Measurements from ENCODE around the gene EYS. TPM values are rescaled to one million over a fixed set of nuclear protein-coding genes. Genes with fewer than 3 reads are reported as not detected.

The EYS gene
- total RNA-seq, 1 donor from 2014 or later = 2.1 TPM

DNA sequence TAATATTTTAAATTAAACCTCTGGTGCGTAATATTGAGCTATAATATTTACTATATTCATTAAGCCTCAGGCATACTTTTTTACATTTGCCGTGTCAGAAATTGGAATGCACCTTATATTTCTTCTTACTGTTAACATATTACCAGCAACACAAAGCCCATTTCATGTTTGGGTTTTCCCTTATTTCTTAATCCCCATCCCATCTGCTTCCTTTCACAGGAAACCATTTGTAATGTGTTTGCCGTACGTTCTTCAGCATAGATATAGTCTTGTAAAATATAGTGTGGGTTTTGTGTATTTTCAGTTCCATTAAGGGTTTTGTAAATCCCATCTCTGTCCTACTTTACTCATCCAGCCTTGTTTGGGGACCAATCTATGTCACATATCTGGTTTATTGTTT lies 6.5 kb downstream of the EYS start:
- no peak overlapping the region for H3K27ac ChIP-seq (ENCODE audit: low read depth, low read length)
- no peaks in the 10 kb centered on the region for H3K4me1 ChIP-seq (ENCODE audit: control insufficient read depth in 3 of 3, insufficient read depth in 3 of 3, low read length in 3 of 3)
- no peaks in the 10 kb centered on the region for H3K27me3 ChIP-seq (ENCODE audit: control insufficient read depth in 3 of 3, insufficient read depth in 3 of 3, low read length in 3 of 3)
- no peaks in the 10 kb centered on the region for H3K9me3 ChIP-seq (ENCODE audit: control insufficient read depth in 3 of 3, low read length in 3 of 3)
- no peak overlapping the region for H3K9ac ChIP-seq (ENCODE audit: low read depth in 1 of 3, low read length in 3 of 3)
- H3K4me3 ChIP-seq (ENCODE audit: low read length in 3 of 3) = no peak overlapping the region
- H3K36me3 ChIP-seq (ENCODE audit: control insufficient read depth in 3 of 3, insufficient read depth in 3 of 3, low read length in 3 of 3) = no peaks in the 10 kb centered on the region

DNA sequence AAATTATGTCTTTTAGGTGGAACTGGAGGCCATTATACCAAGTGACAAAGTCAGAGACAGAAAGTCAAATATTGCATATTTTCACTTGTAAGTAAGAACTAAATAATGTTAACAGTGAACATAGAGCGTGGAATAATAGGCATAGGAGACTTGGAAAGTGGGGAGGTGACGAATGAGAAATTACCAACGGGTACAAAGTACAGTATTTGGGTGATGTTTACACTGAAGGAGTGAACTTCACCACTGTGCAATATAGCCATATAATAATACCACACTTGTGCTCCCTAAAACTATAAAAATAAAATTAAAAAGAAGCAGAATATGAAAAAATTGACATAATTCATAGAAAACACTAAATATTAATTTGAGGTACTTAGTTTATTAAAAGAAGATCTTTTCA lies 14.9 kb downstream of the EYS start:
- Histone ChIP-seq H3K36me3 (ENCODE audit: control insufficient read depth in 3 of 3, insufficient read depth in 3 of 3, low read length in 3 of 3) (no peaks in the 10 kb centered on the region), H3K27ac (ENCODE audit: low read depth, low read length) (no peak overlapping the region), H3K9me3 (ENCODE audit: control insufficient read depth in 3 of 3, low read length in 3 of 3) (no peaks in the 10 kb centered on the region), H3K27me3 (ENCODE audit: control insufficient read depth in 3 of 3, insufficient read depth in 3 of 3, low read length in 3 of 3) (no peaks in the 10 kb centered on the region), H3K4me3 (ENCODE audit: low read length in 3 of 3) (no peak overlapping the region), H3K4me1 (ENCODE audit: control insufficient read depth in 3 of 3, insufficient read depth in 3 of 3, low read length in 3 of 3) (no peaks in the 10 kb centered on the region), H3K9ac (ENCODE audit: low read depth in 1 of 3, low read length in 3 of 3) (no peak overlapping the region)

DNA sequence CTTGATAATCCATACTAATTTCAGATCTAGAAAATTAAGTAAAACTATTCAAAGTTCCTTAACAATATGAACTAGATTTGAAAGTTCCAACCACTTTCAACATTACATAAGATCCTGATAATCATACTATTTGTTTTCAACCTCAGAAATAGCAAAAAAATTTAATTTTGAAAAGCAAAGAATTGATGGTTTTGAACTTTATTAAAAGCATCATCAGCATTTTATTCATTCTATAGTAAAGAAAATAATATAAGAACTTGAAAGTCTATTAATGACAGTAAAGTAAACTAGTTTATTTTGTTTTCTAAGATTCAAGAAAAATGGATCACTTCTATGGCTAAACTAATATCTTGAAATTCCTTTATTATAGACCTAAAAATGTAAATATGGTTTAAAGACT lies 26.8 kb downstream of the EYS start:
- H3K27me3 ChIP-seq (ENCODE audit: control insufficient read depth in 3 of 3, insufficient read depth in 3 of 3, low read length in 3 of 3) = no peaks in the 10 kb centered on the region
- no peak overlapping the region for H3K27ac ChIP-seq (ENCODE audit: low read depth, low read length)
- H3K36me3 ChIP-seq (ENCODE audit: control insufficient read depth in 3 of 3, insufficient read depth in 3 of 3, low read length in 3 of 3) = no peaks in the 10 kb centered on the region
- no peak overlapping the region for H3K9ac ChIP-seq (ENCODE audit: low read depth in 1 of 3, low read length in 3 of 3)
- peaks cover 0 to 2% (median 0%) of the 10 kb centered on the region in 3 donors for H3K9me3 ChIP-seq (ENCODE audit: control insufficient read depth in 3 of 3, low read length in 3 of 3)
- no peaks in the 10 kb centered on the region for H3K4me1 ChIP-seq (ENCODE audit: control insufficient read depth in 3 of 3, insufficient read depth in 3 of 3, low read length in 3 of 3)
- H3K4me3 ChIP-seq (ENCODE audit: low read length in 3 of 3) = no peak overlapping the region

DNA sequence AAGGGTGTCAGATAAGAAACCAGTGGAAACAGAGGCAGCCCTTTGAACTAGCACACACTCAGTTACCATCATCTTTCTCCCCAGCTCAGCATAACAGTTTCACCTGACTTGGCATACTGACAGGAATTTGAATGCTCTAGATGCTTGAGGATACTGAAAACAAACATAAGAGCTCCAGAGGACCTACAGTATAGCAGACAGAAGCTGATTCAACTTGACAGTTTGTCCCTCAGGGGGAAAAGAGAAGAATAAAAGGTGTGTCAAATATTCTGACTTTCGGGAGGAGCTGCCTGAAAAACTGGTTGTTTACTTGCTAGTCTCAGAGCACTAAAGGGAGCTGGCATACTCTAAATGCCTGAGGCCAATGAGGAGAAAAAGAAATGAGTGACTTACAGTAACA lies 35.1 kb downstream of the EYS start:
- Histone ChIP-seq H3K4me1 (ENCODE audit: control insufficient read depth in 3 of 3, insufficient read depth in 3 of 3, low read length in 3 of 3) (no peaks in the 10 kb centered on the region), H3K27me3 (ENCODE audit: control insufficient read depth in 3 of 3, insufficient read depth in 3 of 3, low read length in 3 of 3) (no peaks in the 10 kb centered on the region), H3K9ac (ENCODE audit: low read depth in 1 of 3, low read length in 3 of 3) (no peak overlapping the region), H3K9me3 (ENCODE audit: control insufficient read depth in 3 of 3, low read length in 3 of 3) (peaks cover 0 to 4% (median 2%) of the 10 kb centered on the region in 3 donors), H3K27ac (ENCODE audit: low read depth, low read length) (no peak overlapping the region), H3K4me3 (ENCODE audit: low read length in 3 of 3) (no peak overlapping the region), H3K36me3 (ENCODE audit: control insufficient read depth in 3 of 3, insufficient read depth in 3 of 3, low read length in 3 of 3) (no peaks in the 10 kb centered on the region)

DNA sequence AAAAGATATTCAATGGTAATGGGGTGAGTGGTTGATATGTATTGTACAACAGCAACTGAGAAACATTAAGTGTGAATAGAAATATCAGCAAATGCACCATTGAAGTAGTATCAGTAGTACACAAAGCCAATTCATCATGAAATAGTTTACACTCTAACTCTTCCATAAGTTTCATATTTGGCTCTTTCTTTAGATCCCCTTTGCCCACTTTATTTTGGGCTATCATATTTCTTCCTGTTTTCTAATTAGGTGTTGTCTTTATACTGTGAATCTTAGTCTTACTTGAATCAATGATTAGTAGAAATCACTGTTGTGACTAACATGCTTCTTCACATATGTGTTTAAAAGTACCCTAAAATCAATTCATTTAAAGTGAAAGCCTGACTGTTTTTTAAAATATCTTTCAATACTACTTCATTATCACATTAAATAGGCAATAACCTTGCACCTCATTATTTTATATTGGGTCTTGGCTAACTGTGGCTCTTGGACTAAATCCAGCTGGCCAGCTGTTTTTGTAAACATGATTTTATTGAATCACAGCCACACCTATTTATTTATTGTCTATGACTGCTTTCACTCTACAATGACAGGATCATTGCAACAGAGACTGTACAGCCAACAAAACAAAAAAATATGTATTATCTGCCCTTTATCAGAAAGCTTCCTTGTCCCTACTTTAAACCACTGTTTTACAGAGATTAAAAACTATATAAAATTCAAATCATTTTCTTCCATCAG lies 38.9 kb downstream of the EYS start:
- H3K27ac ChIP-seq (ENCODE audit: low read depth, low read length) = no peak overlapping the region
- H3K36me3 ChIP-seq (ENCODE audit: control insufficient read depth in 3 of 3, insufficient read depth in 3 of 3, low read length in 3 of 3) = no peaks in the 10 kb centered on the region
- H3K9ac ChIP-seq (ENCODE audit: low read depth in 1 of 3, low read length in 3 of 3) = no peak overlapping the region
- peaks cover 0 to 2% (median 0%) of the 10 kb centered on the region in 3 donors for H3K9me3 ChIP-seq (ENCODE audit: control insufficient read depth in 3 of 3, low read length in 3 of 3)
- no peak overlapping the region for H3K4me3 ChIP-seq (ENCODE audit: low read length in 3 of 3)
- no peaks in the 10 kb centered on the region for H3K27me3 ChIP-seq (ENCODE audit: control insufficient read depth in 3 of 3, insufficient read depth in 3 of 3, low read length in 3 of 3)
- no peaks in the 10 kb centered on the region for H3K4me1 ChIP-seq (ENCODE audit: control insufficient read depth in 3 of 3, insufficient read depth in 3 of 3, low read length in 3 of 3)

DNA sequence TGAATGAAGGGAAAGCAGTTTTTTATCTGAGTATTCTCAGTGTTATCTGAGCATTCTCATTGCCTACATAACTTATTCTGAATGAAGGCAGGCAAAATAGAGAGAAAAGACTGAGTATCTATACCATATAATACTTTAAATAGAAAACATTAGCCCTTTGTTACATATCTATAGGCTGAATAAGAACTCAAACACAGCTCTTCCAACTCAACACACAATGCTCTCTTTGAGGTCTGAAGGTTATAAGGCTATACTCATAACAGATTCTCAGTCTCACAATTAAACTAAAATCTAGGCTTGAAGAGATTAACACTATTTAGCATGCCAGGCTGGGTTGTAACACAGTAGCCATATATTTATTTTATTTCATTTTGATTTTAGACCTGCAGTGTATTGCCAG lies 56.9 kb downstream of the EYS start:
- H3K4me3 ChIP-seq (ENCODE audit: low read length in 3 of 3) = no peak overlapping the region
- H3K4me1 ChIP-seq (ENCODE audit: control insufficient read depth in 3 of 3, insufficient read depth in 3 of 3, low read length in 3 of 3) = no peaks in the 10 kb centered on the region
- H3K27ac ChIP-seq (ENCODE audit: low read depth, low read length) = no peak overlapping the region

DNA sequence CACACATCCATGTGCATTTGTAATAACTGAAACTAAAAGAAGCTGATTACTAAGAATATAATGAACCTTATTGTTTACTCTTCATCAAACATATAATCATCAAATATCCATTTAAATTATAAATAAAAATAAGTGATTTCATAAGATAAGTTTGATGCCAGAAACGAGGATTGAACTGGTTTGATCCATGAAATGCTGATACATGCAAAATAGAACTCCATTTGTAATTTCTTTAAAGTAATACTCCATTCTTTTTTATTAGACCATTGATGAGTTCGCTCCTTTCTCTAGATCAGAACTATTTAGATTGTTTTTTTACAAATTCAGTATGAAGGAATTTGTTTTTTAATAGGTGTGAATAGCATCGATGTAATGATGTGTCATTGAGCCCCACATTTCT lies 57.6 kb downstream of the EYS start:
- H3K27me3 ChIP-seq (ENCODE audit: control insufficient read depth in 3 of 3, insufficient read depth in 3 of 3, low read length in 3 of 3) = no peaks in the 10 kb centered on the region
- H3K4me3 ChIP-seq (ENCODE audit: low read length in 3 of 3) = no peak overlapping the region
- no peaks in the 10 kb centered on the region for H3K9me3 ChIP-seq (ENCODE audit: control insufficient read depth in 3 of 3, low read length in 3 of 3)
- H3K9ac ChIP-seq (ENCODE audit: low read depth in 1 of 3, low read length in 3 of 3) = no peak overlapping the region
- no peaks in the 10 kb centered on the region for H3K4me1 ChIP-seq (ENCODE audit: control insufficient read depth in 3 of 3, insufficient read depth in 3 of 3, low read length in 3 of 3)
- H3K36me3 ChIP-seq (ENCODE audit: control insufficient read depth in 3 of 3, insufficient read depth in 3 of 3, low read length in 3 of 3) = no peaks in the 10 kb centered on the region
- no peak overlapping the region for H3K27ac ChIP-seq (ENCODE audit: low read depth, low read length)

More for the DNA sequence above, 56.9 kb downstream of the EYS start:
- Histone ChIP-seq H3K9me3 (ENCODE audit: control insufficient read depth in 3 of 3, low read length in 3 of 3) (no peaks in the 10 kb centered on the region), H3K36me3 (ENCODE audit: control insufficient read depth in 3 of 3, insufficient read depth in 3 of 3, low read length in 3 of 3) (no peaks in the 10 kb centered on the region), H3K9ac (ENCODE audit: low read depth in 1 of 3, low read length in 3 of 3) (no peak overlapping the region), H3K27me3 (ENCODE audit: control insufficient read depth in 3 of 3, insufficient read depth in 3 of 3, low read length in 3 of 3) (no peaks in the 10 kb centered on the region)

DNA sequence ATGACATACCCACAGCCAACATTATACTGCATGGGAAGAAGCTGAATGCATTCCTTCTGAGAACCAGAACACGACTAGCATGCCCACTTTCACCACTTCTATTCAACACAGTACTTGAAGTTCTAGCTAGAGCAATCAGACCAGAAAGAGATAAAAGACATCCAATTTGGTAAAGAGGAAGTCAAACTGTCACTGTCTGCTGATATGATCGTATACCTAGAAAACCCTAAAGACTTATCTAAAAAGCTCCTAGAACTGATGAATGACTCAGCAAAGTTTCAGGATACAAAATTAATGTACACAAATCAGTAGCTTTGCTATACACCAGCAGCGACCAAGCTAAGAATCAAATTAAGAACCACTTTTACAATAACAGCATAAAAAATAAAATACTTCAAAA lies 60.5 kb downstream of the EYS start:
- no peak overlapping the region for H3K27ac ChIP-seq (ENCODE audit: low read depth, low read length)
- H3K4me3 ChIP-seq (ENCODE audit: low read length in 3 of 3) = no peak overlapping the region
- no peaks in the 10 kb centered on the region for H3K9me3 ChIP-seq (ENCODE audit: control insufficient read depth in 3 of 3, low read length in 3 of 3)
- H3K4me1 ChIP-seq (ENCODE audit: control insufficient read depth in 3 of 3, insufficient read depth in 3 of 3, low read length in 3 of 3) = no peaks in the 10 kb centered on the region
- H3K9ac ChIP-seq (ENCODE audit: low read depth in 1 of 3, low read length in 3 of 3) = no peak overlapping the region
- no peaks in the 10 kb centered on the region for H3K36me3 ChIP-seq (ENCODE audit: control insufficient read depth in 3 of 3, insufficient read depth in 3 of 3, low read length in 3 of 3)
- no peaks in the 10 kb centered on the region for H3K27me3 ChIP-seq (ENCODE audit: control insufficient read depth in 3 of 3, insufficient read depth in 3 of 3, low read length in 3 of 3)

DNA sequence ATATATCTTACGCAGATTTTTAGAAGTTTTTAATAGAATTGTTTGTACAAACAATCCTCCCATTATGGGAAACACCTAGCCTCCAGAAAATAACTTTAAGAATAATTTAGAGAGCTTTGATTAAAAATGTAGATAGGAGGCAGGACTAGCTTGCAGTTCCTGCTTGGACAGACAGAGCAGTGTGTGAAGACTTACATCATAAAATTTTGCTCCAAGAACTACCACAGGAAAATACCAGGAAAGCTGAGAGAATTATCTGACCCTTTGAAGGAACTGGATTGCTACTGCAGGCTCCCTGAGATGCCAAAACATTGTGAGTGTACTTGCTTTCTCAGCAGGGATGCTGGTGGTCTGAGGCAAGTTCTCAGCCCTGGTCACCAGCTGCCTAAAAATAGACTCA lies 64.2 kb downstream of the EYS start:
- no peak overlapping the region for H3K9ac ChIP-seq (ENCODE audit: low read depth in 1 of 3, low read length in 3 of 3)

DNA sequence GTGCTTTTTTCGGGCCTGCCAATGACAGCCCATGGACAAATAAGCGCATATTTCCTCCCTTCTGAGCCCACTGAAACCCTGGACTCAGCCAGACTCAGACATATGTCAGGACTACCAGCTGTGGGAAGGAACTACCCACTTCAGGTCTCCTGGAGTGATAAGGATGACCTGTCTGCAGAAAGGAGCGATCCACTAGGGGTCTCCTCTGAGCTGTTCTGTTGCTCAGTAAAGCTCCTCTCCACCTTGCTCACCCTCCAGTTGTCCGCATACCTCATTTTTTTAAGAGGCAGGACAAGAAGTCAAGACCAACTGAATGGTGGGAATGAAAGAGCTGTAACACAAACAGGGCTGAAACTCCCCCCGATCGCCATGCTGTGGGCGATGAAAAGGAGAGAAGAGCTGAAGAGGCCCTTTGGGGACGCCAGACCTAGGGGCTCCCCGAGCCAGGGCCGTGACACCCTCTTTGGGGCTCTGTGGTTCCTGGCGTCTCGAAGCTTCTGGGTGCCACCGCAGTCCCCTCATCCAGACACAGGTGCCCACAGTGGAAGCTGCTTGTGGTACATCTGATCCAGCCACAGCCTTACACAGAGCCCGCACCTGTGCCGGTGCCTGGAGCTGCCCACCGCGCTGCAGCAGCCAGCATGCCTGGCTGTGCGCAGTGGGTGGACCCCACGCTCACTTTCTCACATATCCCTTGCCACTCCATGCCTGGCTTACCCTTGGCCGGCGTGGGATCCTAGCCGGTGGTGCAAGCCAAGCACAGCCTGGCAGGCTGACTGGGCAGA lies 68.8 kb downstream of the EYS start:
- Histone ChIP-seq H3K4me1 (ENCODE audit: control insufficient read depth in 3 of 3, insufficient read depth in 3 of 3, low read length in 3 of 3) (no peaks in the 10 kb centered on the region), H3K27me3 (ENCODE audit: control insufficient read depth in 3 of 3, insufficient read depth in 3 of 3, low read length in 3 of 3) (no peaks in the 10 kb centered on the region), H3K9me3 (ENCODE audit: control insufficient read depth in 3 of 3, low read length in 3 of 3) (no peaks in the 10 kb centered on the region), H3K36me3 (ENCODE audit: control insufficient read depth in 3 of 3, insufficient read depth in 3 of 3, low read length in 3 of 3) (no peaks in the 10 kb centered on the region), H3K4me3 (ENCODE audit: low read length in 3 of 3) (no peak overlapping the region), H3K9ac (ENCODE audit: low read depth in 1 of 3, low read length in 3 of 3) (no peak overlapping the region), H3K27ac (ENCODE audit: low read depth, low read length) (no peak overlapping the region)

More for the DNA sequence above, 64.2 kb downstream of the EYS start:
- Histone ChIP-seq H3K9me3 (ENCODE audit: control insufficient read depth in 3 of 3, low read length in 3 of 3) (no peaks in the 10 kb centered on the region), H3K27ac (ENCODE audit: low read depth, low read length) (no peak overlapping the region), H3K27me3 (ENCODE audit: control insufficient read depth in 3 of 3, insufficient read depth in 3 of 3, low read length in 3 of 3) (no peaks in the 10 kb centered on the region), H3K4me1 (ENCODE audit: control insufficient read depth in 3 of 3, insufficient read depth in 3 of 3, low read length in 3 of 3) (no peaks in the 10 kb centered on the region), H3K4me3 (ENCODE audit: low read length in 3 of 3) (no peak overlapping the region), H3K36me3 (ENCODE audit: control insufficient read depth in 3 of 3, insufficient read depth in 3 of 3, low read length in 3 of 3) (no peaks in the 10 kb centered on the region)

All from skeletal muscle tissue (tissue), 4 donors.